PC-9 (cell line): ENCODE data around the gene MAN2A2. TPM values are rescaled to one million over a fixed set of nuclear protein-coding genes. Genes with fewer than 3 reads are reported as not detected.

ENCODE experiments used
- BruUV-seq: library from RNA; stranded (reverse); fragments of 400-500 nt; replicated peaks from 2 replicates; lab custom pipeline; 2021; lab: Mats Ljungman, UMichigan
- CTCF ChIA-PET: fragments of 300-600 bp; sonication (Branson Sonifier 250); formaldehyde crosslinking; loops from one replicate; lab custom pipeline; 2022; ENCODE audit warnings: antibody characterized with exemption; lab: Charles Lee
- POLR2A ChIA-PET: fragments of 300-600 bp; sonication (Branson Sonifier 250); formaldehyde crosslinking; loops from one replicate; lab custom pipeline; 2022; ENCODE audit warnings: antibody characterized with exemption; ENCODE audit not compliant: unreplicated experiment; lab: Charles Lee
- DNase-seq, 2 experiments: peaks; one replicate each; pipeline versions ENCODE4 v3.0.0 to v3.0.0-alpha.2; 2015 to 2022; ENCODE audit warnings: mixed read lengths in 1 of 2
- H2AFZ ChIP-seq: fragments of 200-600 bp; sonication (generic); 2 replicates; pipeline ENCODE4 v1.8.1; 2017; ENCODE audit warnings: antibody characterized with exemption
- H3F3A ChIP-seq: fragments of 200-600 bp; sonication (generic); 2 replicates; pipeline ENCODE4 v1.8.1; 2017; ENCODE audit warnings: antibody characterized with exemption, mild to moderate bottlenecking, low read depth; ENCODE audit not compliant: insufficient read depth
- H3K27ac ChIP-seq: fragments of 200-600 bp; sonication (generic); 2 replicates; pipeline ENCODE4 v1.6.1; 2016; ENCODE audit warnings: mixed run types
- H3K27me3 ChIP-seq: fragments of 200-600 bp; sonication (generic); 2 replicates; pipeline ENCODE4 v1.6.1; 2016; ENCODE audit warnings: low read depth, mixed run types; ENCODE audit not compliant: insufficient read depth
- H3K36me3 ChIP-seq: fragments of 200-600 bp; sonication (generic); 2 replicates; pipeline ENCODE4 v1.6.1; 2016; ENCODE audit warnings: low read depth, mixed run types
- H3K4me1 ChIP-seq: fragments of 200-600 bp; sonication (generic); replicated peaks from 2 replicates; pipeline ENCODE4 v1.6.1; 2016; ENCODE audit warnings: mixed run types; ENCODE audit not compliant: insufficient read depth
- H3K4me2 ChIP-seq: fragments of 200-600 bp; sonication (generic); 2 replicates; pipeline ENCODE4 v1.6.1; 2017; ENCODE audit warnings: mixed run types
- H3K4me3 ChIP-seq: fragments of 200-600 bp; sonication (generic); 2 replicates; pipeline ENCODE4 v1.6.1; 2016; ENCODE audit warnings: mixed run types
- H3K79me2 ChIP-seq: fragments of 200-600 bp; sonication (generic); 2 replicates; pipeline ENCODE4 v1.6.1; 2017; ENCODE audit warnings: low read depth, mixed run types
- H3K9me2 ChIP-seq: fragments of 200-600 bp; sonication (generic); 2 replicates; pipeline ENCODE4 v1.8.1; 2017; ENCODE audit warnings: mild to moderate bottlenecking; ENCODE audit not compliant: insufficient read depth
- H3K9me3 ChIP-seq: fragments of 200-600 bp; sonication (generic); 2 replicates; pipeline ENCODE4 v1.8.1; 2016; ENCODE audit warnings: low read depth; ENCODE audit not compliant: insufficient read depth
- H4K20me1 ChIP-seq: fragments of 200-600 bp; sonication (generic); 2 replicates; pipeline ENCODE4 v1.8.1; 2017; ENCODE audit not compliant: insufficient read depth
- EZH2 ChIP-seq: fragments of 200-600 bp; sonication (generic); IDR thresholded peaks from 2 replicates; pipeline ENCODE4 v1.8.0; 2017; ENCODE audit warnings: antibody characterized with exemption, low read depth
- intact Hi-C: fragments of 100-400 bp; cut with micrococcal nuclease; formaldehyde crosslinking; loops from one replicate; pipeline ENCODE4 v1.10.0; 2022; ENCODE audit not compliant: unreplicated experiment
- total RNA-seq: library from RNA; stranded (reverse); gene quantifications from 2 replicates; pipeline ENCODE4 v1.2.3, GENCODE V29; 2021
- TF ChIP-seq, protein P1 (sequence below): fragments of 200-600 bp; sonication (generic); conservative IDR thresholded peaks from 2 replicates; pipeline ENCODE4 v1.6.1; 2017; ENCODE audit warnings: mixed run types, antibody characterized with exemption, mild to moderate bottlenecking, moderate library complexity

Gene MAN2A2
- total RNA-seq, 1 experiment from 2014 or later = 27.1 TPM

DNA sequence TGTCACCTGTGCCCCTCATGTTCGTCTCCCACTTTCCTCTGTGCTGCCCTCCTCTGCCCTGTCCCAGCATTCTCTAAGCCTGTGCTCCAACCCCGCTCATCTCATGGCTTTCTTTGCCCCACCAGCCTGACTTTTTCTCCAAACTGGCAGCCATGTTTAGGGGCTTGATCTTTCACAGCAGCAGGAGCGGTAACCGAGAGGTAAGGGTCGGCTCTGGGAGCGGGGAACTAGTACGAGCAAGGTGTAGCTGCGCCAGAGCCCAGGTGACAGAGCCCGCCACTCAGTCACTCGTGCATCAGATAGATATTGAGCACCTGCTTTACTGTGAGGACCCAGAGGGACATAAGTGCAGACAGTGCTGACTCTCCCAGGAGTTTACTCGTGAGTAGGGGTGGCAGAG, 13.4 kb downstream of the MAN2A2 start:
- POLR2A ChIA-PET = interaction anchor here (0.6 kb wide), 1 partner anchor 193 kb away, joined by 3 read pairs; no protein-coding TSS in a partner anchor
- Histone ChIP-seq H2AFZ (no peak overlapping the region), H3K36me3 (no peaks in the 10 kb centered on the region), H3K4me2 (no peak overlapping the region), H3K4me3 (no peak overlapping the region), H3K9me3 (no peaks in the 10 kb centered on the region), H3K9me2 (no peaks in the 10 kb centered on the region), H3K27ac (no peak overlapping the region), H3K27me3 (no peaks in the 10 kb centered on the region), H4K20me1 (no peaks in the 10 kb centered on the region), H3F3A (no peaks in the 10 kb centered on the region), H3K4me1 (no peaks in the 10 kb centered on the region), H3K79me2 (no peaks in the 10 kb centered on the region)
- TF ChIP-seq, protein P1, sequence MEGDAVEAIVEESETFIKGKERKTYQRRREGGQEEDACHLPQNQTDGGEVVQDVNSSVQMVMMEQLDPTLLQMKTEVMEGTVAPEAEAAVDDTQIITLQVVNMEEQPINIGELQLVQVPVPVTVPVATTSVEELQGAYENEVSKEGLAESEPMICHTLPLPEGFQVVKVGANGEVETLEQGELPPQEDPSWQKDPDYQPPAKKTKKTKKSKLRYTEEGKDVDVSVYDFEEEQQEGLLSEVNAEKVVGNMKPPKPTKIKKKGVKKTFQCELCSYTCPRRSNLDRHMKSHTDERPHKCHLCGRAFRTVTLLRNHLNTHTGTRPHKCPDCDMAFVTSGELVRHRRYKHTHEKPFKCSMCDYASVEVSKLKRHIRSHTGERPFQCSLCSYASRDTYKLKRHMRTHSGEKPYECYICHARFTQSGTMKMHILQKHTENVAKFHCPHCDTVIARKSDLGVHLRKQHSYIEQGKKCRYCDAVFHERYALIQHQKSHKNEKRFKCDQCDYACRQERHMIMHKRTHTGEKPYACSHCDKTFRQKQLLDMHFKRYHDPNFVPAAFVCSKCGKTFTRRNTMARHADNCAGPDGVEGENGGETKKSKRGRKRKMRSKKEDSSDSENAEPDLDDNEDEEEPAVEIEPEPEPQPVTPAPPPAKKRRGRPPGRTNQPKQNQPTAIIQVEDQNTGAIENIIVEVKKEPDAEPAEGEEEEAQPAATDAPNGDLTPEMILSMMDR = no peak
- no peak for TF ChIP-seq EZH2
- CTCF ChIA-PET = no interaction called here
- DNase-seq = no peak
- BruUV-seq = no TSS peak
- intact Hi-C loops = no loop called here

DNA sequence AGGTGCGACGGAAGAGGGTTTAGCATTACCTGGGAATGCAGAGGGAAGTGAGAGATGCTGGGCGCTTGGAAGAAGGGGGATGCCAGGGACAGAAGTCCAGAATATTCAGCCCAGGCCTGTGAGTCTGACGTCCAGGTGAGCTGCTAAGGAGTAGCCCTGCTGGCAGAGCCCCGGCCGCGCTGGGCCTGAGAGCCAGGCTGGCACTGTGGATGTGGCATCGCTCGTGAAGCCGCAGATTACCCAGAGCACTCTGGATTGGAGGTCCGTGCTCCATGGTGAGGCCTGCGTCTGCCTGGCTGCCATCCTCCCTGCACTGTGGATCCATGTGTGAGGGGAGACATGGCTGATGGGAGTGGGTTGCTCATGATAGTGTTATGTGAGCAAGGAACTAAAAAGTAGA, 14.5 kb downstream of the MAN2A2 start:
- Histone ChIP-seq H3F3A (no peaks in the 10 kb centered on the region), H3K36me3 (no peaks in the 10 kb centered on the region), H3K4me3 (no peak overlapping the region), H3K79me2 (no peaks in the 10 kb centered on the region), H3K27me3 (no peaks in the 10 kb centered on the region), H3K9me2 (no peaks in the 10 kb centered on the region), H2AFZ (no peak overlapping the region), H3K4me2 (no peak overlapping the region), H3K9me3 (no peaks in the 10 kb centered on the region), H4K20me1 (no peaks in the 10 kb centered on the region), H3K27ac (no peak overlapping the region), H3K4me1 (no peaks in the 10 kb centered on the region)
- intact Hi-C loops = no loop called here
- no TSS peak for BruUV-seq
- no peak for DNase-seq
- no peak for TF ChIP-seq EZH2
- TF ChIP-seq, protein P1 = no peak
- CTCF ChIA-PET = interaction anchor here (0.6 kb wide), 1 partner anchor 368 kb away, joined by 3 read pairs; no protein-coding TSS in a partner anchor
- POLR2A ChIA-PET = no interaction called here

DNA sequence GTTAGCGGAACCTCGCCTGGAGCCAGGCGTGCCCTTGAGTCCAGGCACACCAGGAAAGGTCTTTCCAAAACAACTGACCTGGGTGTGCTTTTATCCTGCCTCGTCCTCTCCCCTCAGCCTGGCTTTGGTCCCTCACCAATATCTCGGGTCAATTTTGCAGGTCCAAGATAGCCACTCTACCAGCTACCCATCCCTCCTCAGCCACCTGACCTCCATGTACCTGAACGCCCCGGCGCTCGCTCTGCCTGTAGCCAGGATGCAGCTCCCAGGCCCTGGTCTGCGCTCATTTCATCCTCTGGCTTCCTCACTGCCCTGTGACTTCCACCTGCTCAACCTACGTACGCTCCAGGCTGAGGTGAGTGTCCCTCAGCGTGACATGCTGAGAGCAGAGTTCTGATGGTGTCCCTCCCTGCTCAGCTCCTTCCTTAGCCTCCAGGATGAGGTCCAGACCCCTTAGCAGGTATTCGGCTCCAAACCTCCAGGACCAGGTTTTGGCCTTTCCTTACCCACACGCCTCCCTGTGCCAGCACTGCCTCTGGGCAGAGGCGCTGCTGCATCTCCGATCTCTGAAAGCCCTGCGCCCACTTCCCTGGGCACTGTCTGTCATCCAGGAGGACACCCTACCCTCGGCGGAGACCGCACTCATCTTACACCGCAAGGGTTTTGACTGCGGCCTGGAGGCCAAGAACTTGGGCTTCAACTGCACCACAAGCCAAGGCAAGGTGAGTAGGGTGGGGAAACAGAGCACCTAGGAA, 15.1 kb downstream of the MAN2A2 start:
- no peaks in the 10 kb centered on the region for H3K36me3 ChIP-seq
- no peaks in the 10 kb centered on the region for H3K79me2 ChIP-seq
- H3F3A ChIP-seq = no peaks in the 10 kb centered on the region
- TF ChIP-seq, protein P1 = no peak
- TF ChIP-seq EZH2 = no peak
- ChIA-PET CTCF (interaction anchor here (0.6 to 0.7 kb wide), 3 partner anchors 9 to 368 kb away, joined by 3 to 7 read pairs (median 3); no protein-coding TSS in a partner anchor), POLR2A (no interaction called here)
- H3K4me2 ChIP-seq = no peak overlapping the region
- no peak overlapping the region for H3K27ac ChIP-seq
- H3K4me3 ChIP-seq = no peak overlapping the region
- H3K4me1 ChIP-seq = no peaks in the 10 kb centered on the region
- intact Hi-C loops = no loop called here
- no peak for DNase-seq
- no peaks in the 10 kb centered on the region for H3K9me2 ChIP-seq
- no TSS peak for BruUV-seq
- H4K20me1 ChIP-seq = no peaks in the 10 kb centered on the region
- H3K27me3 ChIP-seq = no peaks in the 10 kb centered on the region
- H2AFZ ChIP-seq = no peak overlapping the region
- H3K9me3 ChIP-seq = no peaks in the 10 kb centered on the region
